IMR-90 (cell line): ENCODE measurements around the gene SHISA4. TPM values are rescaled to one million over a fixed set of nuclear protein-coding genes. Genes with fewer than 3 reads are reported as not detected.

Experiments used
- ATAC-seq: fragments of 200-7000 bp; cut with Tn5 transposase; 2 replicates; pipeline ENCODE4 v1.9.1; 2020; ENCODE audit warnings: low read depth, mild to moderate bottlenecking, moderate library complexity
- BruUV-seq: library from RNA; stranded (reverse); fragments of 400-500 nt; replicated peaks from 2 replicates; lab custom pipeline; 2021; lab: Mats Ljungman, UMichigan
- CTCF ChIA-PET: fragments of 300-600 bp; formaldehyde crosslinking; extraction: SDS; loops from one replicate; lab custom pipeline; 2021; ENCODE audit warnings: antibody characterized with exemption; lab: Yijun Ruan, JAX
- POLR2A ChIA-PET: fragments of 300-600 bp; sonication (Branson Sonifier 250); formaldehyde crosslinking; loops from one replicate; lab custom pipeline; 2022; ENCODE audit warnings: antibody characterized with exemption; ENCODE audit not compliant: unreplicated experiment; lab: Charles Lee
- DNase-seq: peaks from one replicate; pipeline ENCODE4 v3.0.0; 2013
- H2AFZ ChIP-seq: replicated peaks from 2 replicates; pipeline ENCODE3; 2013; ENCODE audit warnings: low read length, mild to moderate bottlenecking; ENCODE audit not compliant: poor library complexity
- H2AK5ac ChIP-seq: 2 replicates; pipeline ENCODE4 v1.6.1; 2013; ENCODE audit warnings: low read depth, low read length, inconsistent platforms
- H2AK9ac ChIP-seq: replicated peaks from 2 replicates; pipeline ENCODE3; 2013; ENCODE audit warnings: mild to moderate bottlenecking, low read depth, low read length, moderate library complexity; ENCODE audit not compliant: poor library complexity
- H2BK120ac ChIP-seq: 2 replicates; pipeline ENCODE4 v1.6.1; 2013; ENCODE audit warnings: low read depth, low read length, inconsistent platforms
- H2BK15ac ChIP-seq: 3 replicates; pipeline ENCODE4 v1.6.1; 2013; ENCODE audit warnings: low read depth, low read length, inconsistent platforms
- H2BK20ac ChIP-seq: 2 replicates; pipeline ENCODE4 v1.6.1; 2013; ENCODE audit warnings: low read depth, mild to moderate bottlenecking, inconsistent platforms, low read length, moderate library complexity
- H2BK5ac ChIP-seq: 2 replicates; pipeline ENCODE4 v1.6.1; 2013; ENCODE audit warnings: mild to moderate bottlenecking, low read depth, low read length, inconsistent platforms; ENCODE audit not compliant: poor library complexity, severe bottlenecking
- H3K14ac ChIP-seq: replicated peaks from 2 replicates; pipeline ENCODE4 v1.6.1; 2013; ENCODE audit warnings: low read depth, low read length, inconsistent platforms
- H3K18ac ChIP-seq: 2 replicates; pipeline ENCODE4 v1.6.1; 2013; ENCODE audit warnings: low read depth, low read length, control low read depth
- H3K23ac ChIP-seq: 2 replicates; pipeline ENCODE4 v1.6.1; 2013; ENCODE audit warnings: low read depth, low read length, inconsistent platforms
- H3K27ac ChIP-seq: 2 replicates; pipeline ENCODE4 v1.5.1; 2013; ENCODE audit warnings: mild to moderate bottlenecking, control low read depth, low read length; ENCODE audit not compliant: insufficient read depth
- H3K27me3 ChIP-seq: 2 replicates; pipeline ENCODE4 v1.6.1; 2013; ENCODE audit warnings: low read length; ENCODE audit not compliant: control insufficient read depth, insufficient read depth
- H3K36me3 ChIP-seq: 2 replicates; pipeline ENCODE4 v1.6.1; 2013; ENCODE audit warnings: low read length, mixed read lengths; ENCODE audit not compliant: control insufficient read depth, insufficient read depth
- H3K4ac ChIP-seq: 2 replicates; pipeline ENCODE4 v1.6.1; 2013; ENCODE audit warnings: low read depth, low read length, inconsistent platforms
- H3K4me1 ChIP-seq: 2 replicates; pipeline ENCODE4 v1.6.1; 2013; ENCODE audit warnings: low read length, mixed read lengths; ENCODE audit not compliant: control insufficient read depth, insufficient read depth
- H3K4me2 ChIP-seq: 2 replicates; pipeline ENCODE4 v1.6.1; 2013; ENCODE audit warnings: low read depth, mild to moderate bottlenecking, control low read depth, low read length, moderate library complexity
- H3K4me3 ChIP-seq: 2 replicates; pipeline ENCODE4 v1.5.1; 2013; ENCODE audit warnings: low read depth, mild to moderate bottlenecking, control low read depth, low read length, moderate library complexity; ENCODE audit not compliant: insufficient read depth
- H3K56ac ChIP-seq: 2 replicates; pipeline ENCODE4 v1.6.1; 2013; ENCODE audit warnings: low read length, inconsistent platforms; ENCODE audit not compliant: insufficient read depth; ENCODE audit errors: extremely low read depth
- H3K79me1 ChIP-seq, 2 experiments: 2 replicates each; pipeline ENCODE4 v1.6.1; 2013; ENCODE audit warnings: low read length in 2 of 2, inconsistent platforms in 1 of 2, low read depth in 1 of 2
- H3K9ac ChIP-seq: 2 replicates; pipeline ENCODE4 v1.6.1; 2013; ENCODE audit warnings: low read depth, low read length, control low read depth
- H3K9me1 ChIP-seq: 2 replicates; pipeline ENCODE4 v1.6.1; 2013; ENCODE audit warnings: low read length, inconsistent platforms; ENCODE audit not compliant: insufficient read depth
- H3K9me3 ChIP-seq: 2 replicates; pipeline ENCODE4 v1.6.1; 2013; ENCODE audit warnings: low read length; ENCODE audit not compliant: control insufficient read depth, insufficient read depth
- H4K20me1 ChIP-seq: 2 replicates; pipeline ENCODE4 v1.6.1; 2013; ENCODE audit warnings: low read length, inconsistent platforms; ENCODE audit not compliant: insufficient read depth
- H4K5ac ChIP-seq: 2 replicates; pipeline ENCODE4 v1.6.1; 2013; ENCODE audit warnings: mild to moderate bottlenecking, low read depth, low read length, control low read depth
- H4K8ac ChIP-seq, 2 experiments: 2 replicates each; pipeline ENCODE4 v1.6.1; 2013; ENCODE audit warnings: low read depth in 2 of 2, low read length in 2 of 2, control low read depth in 1 of 2, inconsistent platforms in 1 of 2
- H4K91ac ChIP-seq: 2 replicates; pipeline ENCODE4 v1.6.1; 2013; ENCODE audit warnings: low read depth, low read length, inconsistent platforms; ENCODE audit not compliant: insufficient read depth
- CHD1 ChIP-seq: IDR thresholded peaks from 2 replicates; pipeline ENCODE4 v1.6.1; 2012; ENCODE audit warnings: low read depth, low read length, improper control_type of control experiment
- WGBS, 2 experiments: methylation state at CpG; one replicate each; pipeline versions ENCODE4 v1.1.5 to v1.1.7; 2013; ENCODE audit warnings: missing lambda C conversion rate in 2 of 2; ENCODE audit not compliant: insufficient read length in 1 of 2; ENCODE audit errors: extremely low coverage in 2 of 2; 5-methylcytosine and 5-hydroxymethylcytosine counted together
- dilution Hi-C: fragments of 300-500 bp; cut with HindIII; formaldehyde crosslinking; loops from one replicate; pipeline ENCODE4 v1.14.3; 2018; ENCODE audit warnings: low sequenced_read_pairs; ENCODE audit not compliant: unreplicated experiment
- in situ Hi-C: fragments of 300-500 bp; cut with MboI; formaldehyde crosslinking; loops from 3 replicates; pipeline ENCODE4 v1.14.3; 2019; ENCODE audit warnings: low sequenced_read_pairs, inconsistent platforms, mixed read lengths
- intact Hi-C: fragments of 100-400 bp; cut with micrococcal nuclease; formaldehyde crosslinking; loops from 2 replicates; pipeline ENCODE4 v1.10.0; 2022
- polyA plus RNA-seq, 3 experiments: library from polyadenylated mRNA; depleted of rRNA; stranded (reverse); fragments of >200 nt; gene quantifications; 2 replicates each; pipeline ENCODE4 v1.2.3, GENCODE V29; 2012; ENCODE audit warnings: low replicate concordance in 1 of 3
- total RNA-seq: library from RNA; depleted of rRNA; stranded (reverse); fragments of >200 nt; gene quantifications from 2 replicates; pipeline ENCODE4 v1.2.3, GENCODE V29; 2012
- TF ChIP-seq, protein P1 (sequence below): fragments of 150-350 bp; IDR thresholded peaks from 2 replicates; pipeline ENCODE4 v1.6.1; 2016; ENCODE audit warnings: low read depth, mild to moderate bottlenecking, low read length, moderate library complexity, borderline replicate concordance

SHISA4 gene
- total and polyA plus RNA-seq, 2 of the 4 experiments (the other 2 are of a cell fraction), result 10.0 to 34.8 TPM

DNA sequence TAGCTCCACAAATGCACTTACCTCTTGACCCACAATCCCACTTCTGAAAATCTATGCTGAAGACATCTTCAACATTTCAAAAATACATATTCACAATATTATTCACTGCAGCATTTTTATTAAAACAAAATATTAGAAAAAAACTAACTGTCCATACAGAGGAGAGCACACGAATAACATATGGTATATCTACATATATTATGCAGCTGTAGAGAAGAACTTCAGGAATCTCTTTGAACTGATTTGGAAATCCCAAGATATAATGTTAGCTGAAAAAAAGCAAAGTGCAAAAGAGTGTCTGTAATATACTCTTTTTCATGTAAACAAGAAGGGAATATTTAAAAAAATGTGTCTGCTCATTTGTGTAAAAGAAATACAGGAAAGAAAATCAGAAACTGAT is 48.2 kb upstream of the SHISA4 start:
- CTCF ChIA-PET, result no interaction called here
- no peaks in the 10 kb centered on the region for H3K27me3 ChIP-seq
- intact Hi-C loops, result no loop called here
- POLR2A ChIA-PET, result no interaction called here
- no peak overlapping the region for H3K56ac ChIP-seq
- no peak overlapping the region for H2BK5ac ChIP-seq
- no peak overlapping the region for H2AK9ac ChIP-seq
- no peak overlapping the region for H3K14ac ChIP-seq
- in situ Hi-C loops, result no loop called here
- no peak overlapping the region for H4K91ac ChIP-seq
- no peak overlapping the region for H3K9ac ChIP-seq
- H2AFZ ChIP-seq, result no peak overlapping the region
- H3K9me3 ChIP-seq, result no peaks in the 10 kb centered on the region
- no peak overlapping the region for H3K23ac ChIP-seq
- H2AK5ac ChIP-seq, result no peak overlapping the region
- H3K9me1 ChIP-seq, result peaks cover 3% of the 10 kb centered on the region; the same call in 1 of the 2 replicates
- no TSS peak for BruUV-seq
- TF ChIP-seq, protein P1, sequence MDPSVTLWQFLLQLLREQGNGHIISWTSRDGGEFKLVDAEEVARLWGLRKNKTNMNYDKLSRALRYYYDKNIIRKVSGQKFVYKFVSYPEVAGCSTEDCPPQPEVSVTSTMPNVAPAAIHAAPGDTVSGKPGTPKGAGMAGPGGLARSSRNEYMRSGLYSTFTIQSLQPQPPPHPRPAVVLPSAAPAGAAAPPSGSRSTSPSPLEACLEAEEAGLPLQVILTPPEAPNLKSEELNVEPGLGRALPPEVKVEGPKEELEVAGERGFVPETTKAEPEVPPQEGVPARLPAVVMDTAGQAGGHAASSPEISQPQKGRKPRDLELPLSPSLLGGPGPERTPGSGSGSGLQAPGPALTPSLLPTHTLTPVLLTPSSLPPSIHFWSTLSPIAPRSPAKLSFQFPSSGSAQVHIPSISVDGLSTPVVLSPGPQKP, result no peak
- TF ChIP-seq CHD1, result no peak
- dilution Hi-C loops, result no loop called here
- no peak overlapping the region for H2BK15ac ChIP-seq
- ATAC-seq (no peak), DNase-seq (no peak)
- H2BK120ac ChIP-seq, result no peak overlapping the region
- H3K79me1 ChIP-seq, result peaks cover 24 to 52% of the 10 kb centered on the region in 2 experiments
- peaks cover 5% of the 10 kb centered on the region for H3K4me1 ChIP-seq
- H3K4ac ChIP-seq, result no peak overlapping the region
- WGBS, 2 experiments, result no CpG with 5 or more reads among the region's 1 CpG
- H3K27ac ChIP-seq, result no peak overlapping the region
- no peak overlapping the region for H4K8ac ChIP-seq
- no peak overlapping the region for H3K4me2 ChIP-seq
- no peak overlapping the region for H3K18ac ChIP-seq
- H3K36me3 ChIP-seq, result peaks cover 3% of the 10 kb centered on the region; the same call in 1 of the 2 replicates
- no peak overlapping the region for H3K4me3 ChIP-seq
- no peak overlapping the region for H4K5ac ChIP-seq
- H2BK20ac ChIP-seq, result no peak overlapping the region
- H4K20me1 ChIP-seq, result peaks cover 27% of the 10 kb centered on the region; the same call in 1 of the 2 replicates
